C1 segment of cervical spinal cord (tissue), 14 donors: ENCODE data around the gene ATXN1.
A peak's percentile ranks its signal among the peaks of the same experiment; 100 is the strongest.
"Not testable (repeated sequence)": the region's sequence is repeated elsewhere in the genome, so short reads cannot be mapped to it uniquely, and the experiment has no call there.

Source experiments
- DNase-seq, 14 donors: peaks; one replicate each; lab custom pipeline; 2025; lab: John Stamatoyannopoulos, UW

Gene ATXN1

GRCh38 chr6:16394632-16395031 is 366.6 kb downstream of the ATXN1 start:
- no peak for DNase-seq

DNA sequence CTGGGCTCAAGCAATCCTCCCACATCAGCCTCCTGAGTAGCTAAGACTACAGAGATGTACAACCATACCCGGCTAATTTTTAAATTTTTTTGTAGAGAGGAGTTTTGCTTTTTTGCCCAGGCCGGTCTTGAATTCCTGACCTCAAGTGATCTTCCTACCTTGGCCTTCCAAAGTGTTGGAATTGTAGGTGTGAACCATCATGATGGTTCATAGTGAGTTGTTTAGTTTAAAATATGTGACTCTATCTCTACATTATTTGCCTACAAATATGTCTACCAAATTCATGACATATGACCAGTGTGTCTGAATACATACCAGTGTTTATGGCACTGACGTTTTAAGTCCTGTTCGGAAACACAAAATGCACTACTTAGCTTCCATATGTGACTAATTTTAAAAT is 367.9 kb downstream of the ATXN1 start:
- no peak for DNase-seq

DNA sequence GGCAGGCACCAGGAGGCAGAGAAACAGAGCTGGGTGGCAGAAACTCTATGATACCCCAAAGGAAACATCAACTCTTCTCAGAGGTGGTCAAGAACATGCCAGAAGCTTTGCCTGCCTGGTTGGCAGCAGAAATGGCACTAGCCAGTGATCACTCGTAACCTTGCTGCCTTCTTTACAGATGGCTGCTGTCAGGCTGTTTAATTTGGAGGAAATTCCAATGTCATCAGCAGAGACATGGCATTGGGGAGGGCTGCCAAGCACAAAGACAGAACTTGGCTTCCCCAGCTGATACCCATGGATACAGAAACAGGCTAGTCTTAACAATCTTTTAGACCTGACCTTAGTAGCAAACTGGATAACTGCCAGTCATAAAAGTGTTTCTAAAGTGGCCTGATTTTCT is 369.2 kb downstream of the ATXN1 start:
- DNase-seq = peak in 4 of 14 donors; percentile 9 to 67 (median 12)

- DNase-seq = no peak
Observed at GRCh38 chr6:16391451-16391912, 369.8 kb downstream of the ATXN1 start.

- not testable (repeated sequence) for DNase-seq
Observed at GRCh38 chr6:16390909-16391450, 370.3 kb downstream of the ATXN1 start.

GRCh38 chr6:16389642-16390041 is 371.6 kb downstream of the ATXN1 start:
- DNase-seq = no peak

GRCh38 chr6:16388488-16388887 is 372.8 kb downstream of the ATXN1 start:
- no peak for DNase-seq

DNA sequence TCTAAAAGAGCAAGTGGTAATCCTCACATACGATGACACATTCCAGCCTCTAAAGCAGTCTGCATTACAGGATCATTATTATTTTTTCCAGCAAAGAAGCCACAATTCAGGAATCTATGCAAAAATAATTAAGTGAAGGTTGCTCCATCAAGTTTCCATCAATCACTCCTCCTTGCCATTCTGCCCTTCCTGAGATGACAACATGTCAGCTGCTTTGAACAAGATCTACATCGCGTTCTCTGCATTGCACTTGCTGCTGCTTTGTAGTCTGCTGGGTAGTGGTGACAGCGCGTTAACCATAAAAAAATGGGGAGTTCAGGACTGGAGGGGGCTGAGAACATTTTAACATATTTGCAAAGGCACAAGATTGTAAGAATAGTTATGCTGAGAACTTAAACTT is 375.2 kb downstream of the ATXN1 start:
- DNase-seq = no peak

DNA sequence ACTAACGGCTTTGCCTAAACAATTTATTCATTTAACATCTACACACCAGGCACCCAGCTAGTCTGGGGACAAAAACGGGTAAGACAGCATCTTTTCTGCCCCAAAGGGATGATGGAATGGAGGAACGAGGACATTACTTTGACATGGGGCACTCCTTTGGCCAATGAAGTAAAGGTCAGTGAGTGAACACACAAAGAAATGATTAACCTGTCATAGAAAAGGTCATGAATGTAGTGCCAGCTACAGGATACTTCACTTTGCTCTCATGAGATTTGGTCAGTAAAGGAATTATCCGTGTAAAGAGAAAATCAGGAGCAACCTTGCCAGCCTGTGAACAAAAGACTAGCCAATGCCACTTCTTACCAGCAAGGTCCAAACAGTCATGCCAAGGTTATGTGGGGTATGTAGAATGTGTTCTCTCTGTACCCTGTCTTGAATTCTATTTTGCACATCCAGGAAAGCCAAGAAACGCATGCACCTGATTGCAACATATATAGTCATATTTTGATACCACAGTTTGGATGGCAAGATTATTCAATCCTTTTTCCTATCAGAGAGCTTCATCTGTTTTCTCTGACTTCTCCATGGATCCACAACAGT is 377.6 kb downstream of the ATXN1 start:
- DNase-seq = no peak

- not testable (repeated sequence) for DNase-seq
Observed at GRCh38 chr6:16381968-16382367, 379.3 kb downstream of the ATXN1 start.

GRCh38 chr6:16380220-16380809 is 380.9 kb downstream of the ATXN1 start:
- DNase-seq = no peak

GRCh38 chr6:16378360-16378759 is 382.9 kb downstream of the ATXN1 start:
- DNase-seq = not testable (repeated sequence)

GRCh38 chr6:16377470-16377869 is 383.8 kb downstream of the ATXN1 start:
- no peak for DNase-seq

DNA sequence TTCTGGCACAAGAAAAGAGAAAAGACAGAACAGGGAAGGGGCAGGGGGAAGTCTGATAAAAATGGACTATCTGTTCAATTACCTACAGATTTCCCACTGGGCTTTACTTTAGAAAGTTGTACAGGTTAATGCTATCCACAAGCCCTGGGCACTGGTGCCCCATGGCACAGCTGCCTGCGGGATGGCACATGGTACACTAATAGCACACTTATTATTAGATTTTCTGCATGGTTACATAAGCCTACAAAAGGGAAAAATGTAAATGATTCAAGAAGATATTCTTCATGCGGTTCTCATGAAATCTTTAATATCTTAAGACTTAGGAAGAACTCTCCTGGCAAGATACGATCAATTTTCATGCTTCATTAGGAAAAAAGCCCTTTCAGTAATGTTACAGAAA is 385.4 kb downstream of the ATXN1 start:
- DNase-seq = no peak

DNA sequence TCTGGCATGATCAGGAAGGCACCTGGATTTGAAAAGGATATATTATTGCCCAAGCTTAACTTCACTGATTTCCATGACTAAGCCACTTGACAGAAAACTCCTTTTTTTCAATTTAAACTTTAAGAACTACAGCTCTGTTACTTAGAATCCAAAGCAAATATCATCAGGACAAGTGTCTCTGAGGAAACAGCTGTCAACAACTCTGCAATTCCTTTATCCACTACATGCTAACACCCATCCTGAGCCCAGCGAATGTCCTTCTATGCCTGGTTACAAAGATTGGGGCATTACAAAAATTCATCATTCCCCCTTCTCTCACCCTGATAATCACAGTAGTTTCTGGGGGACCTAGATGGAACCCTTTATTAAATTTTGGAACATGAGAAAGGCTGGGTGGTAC is 386.1 kb downstream of the ATXN1 start:
- DNase-seq = no peak

- DNase-seq = no peak
Observed at GRCh38 chr6:16374461-16375200, 386.6 kb downstream of the ATXN1 start.

DNA sequence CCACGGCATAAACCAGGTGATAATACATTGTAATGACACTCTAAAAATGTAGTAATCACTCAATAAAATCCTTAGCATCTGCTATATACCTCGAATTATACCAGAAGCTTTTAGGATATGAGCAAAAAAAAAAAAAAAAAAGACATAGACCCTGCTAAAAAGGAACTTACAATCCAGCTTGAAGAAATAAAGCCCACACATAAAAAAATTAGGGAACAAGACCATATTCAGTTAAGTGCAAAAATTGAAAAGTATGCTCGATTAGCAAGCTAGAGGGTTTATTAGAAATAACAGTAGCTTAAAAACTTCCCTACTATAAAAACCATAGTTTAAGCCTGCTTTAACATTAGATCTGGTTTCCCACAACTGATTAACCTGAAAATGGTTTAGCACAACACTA is 387.2 kb downstream of the ATXN1 start:
- no peak for DNase-seq

DNA sequence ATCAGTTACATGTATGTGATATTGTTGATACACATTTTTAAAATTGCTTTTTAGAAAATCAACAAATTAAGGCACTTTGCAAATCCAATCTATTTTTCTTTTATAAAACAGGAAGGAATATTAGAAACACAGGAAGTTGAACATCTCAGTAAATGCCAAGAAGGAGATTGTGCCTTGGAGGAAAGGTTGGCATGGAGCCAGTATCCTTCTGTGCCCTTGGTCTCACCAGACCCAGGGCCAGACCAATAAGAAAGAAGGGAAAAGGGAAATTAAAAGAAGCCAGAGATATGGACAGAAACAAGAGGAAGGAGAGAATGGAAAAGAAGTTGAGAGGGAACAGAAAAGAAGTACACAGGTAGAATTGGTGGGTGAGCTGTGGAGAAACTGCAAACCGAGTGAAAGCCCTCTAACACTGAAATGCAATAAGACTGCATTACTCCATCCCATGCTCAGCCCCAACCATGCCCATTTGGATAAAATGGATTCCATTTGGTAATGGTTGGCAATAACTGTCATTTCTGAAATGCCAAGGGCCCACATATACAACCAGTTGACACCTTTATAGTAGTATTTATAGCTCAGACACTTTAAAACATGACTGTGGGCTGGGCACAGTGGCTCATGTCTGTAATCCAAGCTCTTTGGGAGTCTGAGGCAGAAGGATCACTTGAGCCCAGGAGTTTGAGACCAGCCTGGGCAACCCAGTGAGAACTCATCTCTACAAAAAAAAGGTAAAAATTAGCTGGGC is 389.1 kb downstream of the ATXN1 start:
- no peak for DNase-seq

DNA sequence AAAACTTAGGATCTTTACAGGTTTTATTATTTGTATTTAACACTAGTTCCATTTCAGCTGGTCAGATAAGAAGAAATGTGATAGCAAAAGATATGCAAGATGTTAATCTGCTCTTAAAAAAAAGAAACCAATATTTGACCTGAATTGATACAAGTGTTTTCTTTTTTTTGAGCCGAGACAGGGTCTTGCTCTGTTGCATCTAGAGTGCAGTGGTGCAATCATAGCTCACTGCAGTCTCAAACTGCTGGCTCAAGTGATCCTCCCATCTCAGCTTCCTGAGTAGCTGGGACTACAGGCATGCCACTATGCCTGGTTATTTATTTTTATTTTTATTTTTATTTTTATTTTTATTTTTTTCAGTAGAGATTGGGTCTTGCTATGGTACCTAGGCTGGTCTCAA is 389.9 kb downstream of the ATXN1 start:
- DNase-seq = no peak

- no peak for DNase-seq
Observed at GRCh38 chr6:16370943-16371342, 390.3 kb downstream of the ATXN1 start.

DNA sequence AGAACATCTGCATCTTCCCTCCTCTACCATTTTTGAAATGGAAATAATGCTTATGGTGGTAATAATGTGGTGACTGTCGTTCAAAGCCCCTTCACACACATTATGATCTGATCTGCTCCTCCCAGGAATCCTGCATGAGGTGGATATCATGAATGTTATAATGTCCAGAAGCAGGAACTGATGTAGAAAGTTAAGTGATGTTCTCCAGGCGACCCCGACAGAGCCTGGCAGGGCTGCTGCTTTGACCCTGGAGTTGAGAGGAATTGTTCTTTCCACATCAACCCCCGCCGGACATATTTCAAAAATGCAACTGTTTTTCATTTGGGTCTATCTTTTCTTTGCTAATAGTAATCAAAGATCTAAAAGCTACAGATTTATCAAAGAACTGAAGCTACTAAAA is 391.3 kb downstream of the ATXN1 start:
- DNase-seq = no peak

DNA sequence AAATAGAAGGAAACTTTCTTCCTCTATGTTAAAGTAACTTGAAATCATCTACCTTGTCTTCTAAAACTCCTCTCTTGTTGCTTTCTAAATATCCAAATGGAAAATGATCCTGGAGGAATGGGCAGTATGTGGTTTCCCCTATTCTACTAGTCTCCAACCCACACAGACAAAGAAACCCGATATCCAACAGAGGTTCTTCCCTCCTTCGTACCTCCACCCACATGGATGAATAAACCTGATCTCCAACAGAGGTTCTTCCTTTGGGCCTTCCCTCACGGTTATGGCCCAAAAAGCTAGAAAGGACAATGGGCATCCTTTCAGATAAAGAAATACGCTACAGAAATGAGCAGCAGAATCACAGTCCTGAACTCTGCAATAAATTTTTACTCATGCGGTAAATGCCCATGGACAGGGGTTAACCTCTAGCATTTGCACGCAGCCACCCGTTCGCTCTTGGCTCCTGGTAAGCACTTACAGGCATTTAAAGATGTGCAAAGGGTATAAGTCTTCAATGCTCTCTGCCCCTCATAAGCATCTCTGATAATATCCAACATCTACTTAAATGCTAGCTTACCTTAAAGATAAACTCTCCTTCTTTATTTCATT is 392.0 kb downstream of the ATXN1 start:
- no peak for DNase-seq
